Measurements from ENCODE around the gene VIPR2.
"Not testable (repeated sequence)": the region's sequence is repeated elsewhere in the genome, so short reads cannot be mapped to it uniquely, and the experiment has no call there.

VIPR2 gene

GRCh38 chr7:159006022-159006609, 138.6 kb downstream of the VIPR2 start:
- not testable (repeated sequence) for DNase-seq

- no peak for DNase-seq
These were observed 139.0 kb downstream of the VIPR2 start for GRCh38 chr7:159005618-159006017.

- DNase-seq, result no peak
These were observed 140.3 kb downstream of the VIPR2 start for GRCh38 chr7:159004411-159004810.

- DNase-seq, result no peak
These were observed 142.9 kb downstream of the VIPR2 start for GRCh38 chr7:159001811-159002210.

- DNase-seq, result no peak
These were observed 143.7 kb downstream of the VIPR2 start for GRCh38 chr7:159000859-159001435.

GRCh38 chr7:159000070-159000469, 144.6 kb downstream of the VIPR2 start:
- DNase-seq, result no peak

GRCh38 chr7:158999496-158999895, 145.2 kb downstream of the VIPR2 start:
- DNase-seq, result no peak

- DNase-seq, result not testable (repeated sequence)
These were observed 146.4 kb downstream of the VIPR2 start for GRCh38 chr7:158998261-158998660.

GRCh38 chr7:158997471-158997870, 147.2 kb downstream of the VIPR2 start:
- no peak for DNase-seq

- DNase-seq, result no peak
These were observed 147.6 kb downstream of the VIPR2 start for GRCh38 chr7:158997110-158997453.

- DNase-seq, result no peak
These were observed 148.2 kb downstream of the VIPR2 start for GRCh38 chr7:158996214-158997109.

GRCh38 chr7:158995514-158995913, 149.2 kb downstream of the VIPR2 start:
- DNase-seq, result no peak

GRCh38 chr7:158994687-158995086, 150.0 kb downstream of the VIPR2 start:
- DNase-seq, result no peak

GRCh38 chr7:158993591-158993990, 151.1 kb downstream of the VIPR2 start:
- DNase-seq, result no peak

- DNase-seq, result no peak
These were observed 151.9 kb downstream of the VIPR2 start for GRCh38 chr7:158992759-158993158.

GRCh38 chr7:158991824-158992621, 152.6 kb downstream of the VIPR2 start:
- no peak for DNase-seq

- no peak for DNase-seq
These were observed 155.7 kb downstream of the VIPR2 start for GRCh38 chr7:158988996-158989395.

- DNase-seq, result no peak
These were observed 156.3 kb downstream of the VIPR2 start for GRCh38 chr7:158988302-158988862.

GRCh38 chr7:158987691-158988090, 157.0 kb downstream of the VIPR2 start:
- DNase-seq, result no peak

GRCh38 chr7:158985583-158985982, 159.1 kb downstream of the VIPR2 start:
- no peak for DNase-seq

GRCh38 chr7:158984007-158984406, 160.7 kb downstream of the VIPR2 start:
- not testable (repeated sequence) for DNase-seq

- DNase-seq, result not testable (repeated sequence)
These were observed 162.6 kb downstream of the VIPR2 start for GRCh38 chr7:158982080-158982479.

Data from activated T-cell treated with anti-CD3 and anti-CD28 coated beads, Interleukin-2, amount 50 U/mL, for 1 hour (primary cell).